ENCODE measurements around the gene CPEB2. TPM values are rescaled to one million over a fixed set of nuclear protein-coding genes. Genes with fewer than 3 reads are reported as not detected.
"Not testable (repeated sequence)": the region's sequence is repeated elsewhere in the genome, so short reads cannot be mapped to it uniquely, and the experiment has no call there.

The CPEB2 gene
- total RNA-seq, 2 experiments from 2014 or later = 14.7 to 15.0 TPM

DNA sequence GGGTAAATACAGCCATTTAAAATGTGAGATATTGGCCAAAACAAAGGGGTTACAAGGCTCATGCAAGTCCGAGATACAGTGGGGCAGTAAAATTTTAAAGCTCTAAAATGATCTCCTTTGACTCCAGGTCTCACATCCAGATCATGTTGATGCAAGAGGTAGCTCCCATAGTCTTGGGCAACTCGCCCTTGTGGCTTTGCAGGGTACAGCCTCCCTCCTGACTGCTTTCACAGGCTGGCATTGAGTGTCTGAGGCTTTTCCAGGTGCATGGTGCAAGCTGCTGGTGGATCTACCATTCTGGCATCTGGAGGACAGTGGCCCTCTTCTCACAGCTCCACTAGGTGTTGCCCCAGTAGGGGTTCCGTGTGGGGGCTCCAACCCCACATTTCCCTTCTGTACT lies 83.5 kb downstream of the CPEB2 start:
- H3K27ac Mint-ChIP-seq; DNase-seq; H3K36me3 Mint-ChIP-seq; H3K27me3 Mint-ChIP-seq; H3K4me1 Mint-ChIP-seq; POLR2A ChIA-PET; ATAC-seq (ENCODE audit: low read depth); H3K9me3 Mint-ChIP-seq; H3K4me3 Mint-ChIP-seq: not testable (repeated sequence)

DNA sequence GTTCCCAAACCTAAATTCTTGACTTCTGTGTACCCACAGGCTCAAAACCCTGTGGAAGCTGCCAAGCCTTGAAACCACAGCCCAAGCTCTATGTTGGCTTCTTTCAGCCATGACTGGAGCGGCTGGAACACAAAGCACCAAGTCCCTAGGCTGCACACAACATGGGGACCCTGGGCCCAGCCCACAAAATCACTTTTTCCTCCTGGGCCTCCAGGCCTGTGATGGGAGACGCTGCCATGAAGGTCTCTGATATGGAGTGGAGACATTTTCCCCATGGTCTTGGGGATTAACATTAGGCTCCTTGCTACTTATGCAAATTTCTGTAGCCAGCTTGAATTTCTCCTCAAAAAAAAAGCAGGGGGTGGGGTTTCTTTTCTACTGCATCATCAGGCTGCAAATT lies 84.0 kb downstream of the CPEB2 start:
- H3K36me3 Mint-ChIP-seq; POLR2A ChIA-PET; H3K27me3 Mint-ChIP-seq; H3K9me3 Mint-ChIP-seq; DNase-seq; H3K4me1 Mint-ChIP-seq; ATAC-seq (ENCODE audit: low read depth); H3K27ac Mint-ChIP-seq; H3K4me3 Mint-ChIP-seq: not testable (repeated sequence)

DNA sequence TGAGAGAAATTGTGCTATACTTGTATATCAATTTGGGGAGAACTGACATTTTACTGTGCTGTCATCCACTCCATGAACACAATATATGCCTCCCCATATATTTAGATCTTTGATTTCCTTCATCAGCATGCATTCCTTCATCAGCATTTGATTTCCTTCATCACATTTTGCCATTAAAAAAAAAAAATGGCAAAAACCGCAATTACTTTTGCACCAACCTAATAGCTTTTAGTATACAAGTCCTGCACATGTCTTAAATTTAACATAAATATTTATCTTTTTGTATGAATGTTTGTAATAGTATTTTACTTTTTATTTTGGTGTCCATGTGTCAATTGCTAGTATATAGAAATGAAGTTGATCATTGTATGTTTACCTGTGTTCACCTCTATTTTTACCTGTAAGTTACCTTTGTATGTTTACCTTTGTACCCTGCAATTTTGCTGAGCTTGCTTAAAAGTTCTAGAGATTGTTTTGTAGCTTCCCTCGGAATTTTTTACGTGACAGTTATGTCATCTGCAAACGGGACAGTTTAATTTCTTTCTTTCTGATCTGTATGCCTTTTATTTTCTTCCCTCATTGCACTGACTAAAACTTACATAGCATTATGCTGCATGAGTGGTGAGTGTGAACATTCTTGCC lies 86.2 kb downstream of the CPEB2 start:
- Mint-ChIP-seq H3K4me3 (no peak overlapping the region), H3K4me1 (no peaks in the 10 kb centered on the region), H3K27ac (no peak overlapping the region), H3K9me3 (no peaks in the 10 kb centered on the region), H3K36me3 (no peaks in the 10 kb centered on the region), H3K27me3 (peaks cover 3% of the 10 kb centered on the region)
- ATAC-seq (ENCODE audit: low read depth) (no peak), DNase-seq (no peak)
- POLR2A ChIA-PET = no interaction called here

DNA sequence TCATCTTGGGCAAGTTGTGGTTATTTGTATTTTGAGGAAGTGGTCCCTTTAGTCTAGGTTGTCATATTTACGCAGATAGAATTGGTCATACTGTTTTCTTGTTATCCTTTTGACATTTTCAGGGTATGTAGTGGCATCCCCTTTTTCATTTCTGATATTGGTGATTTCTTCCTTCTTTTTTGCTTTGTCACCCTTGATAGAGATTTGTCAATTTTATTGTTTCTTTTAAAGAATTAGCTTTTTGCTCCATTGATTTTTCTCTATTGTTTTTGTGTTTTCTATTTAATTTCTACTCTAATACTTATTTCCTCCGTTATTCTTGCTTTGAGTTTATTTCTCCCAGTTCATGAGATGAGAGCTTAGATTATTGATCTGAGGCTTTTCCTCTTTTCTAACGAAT lies 87.7 kb downstream of the CPEB2 start:
- Mint-ChIP-seq H3K4me1 (no peaks in the 10 kb centered on the region), H3K27ac (no peak overlapping the region), H3K9me3 (no peaks in the 10 kb centered on the region), H3K4me3 (no peak overlapping the region), H3K27me3 (peaks cover 3% of the 10 kb centered on the region), H3K36me3 (no peaks in the 10 kb centered on the region)
- POLR2A ChIA-PET = no interaction called here
- ATAC-seq (ENCODE audit: low read depth) = no peak
- no peak for DNase-seq

DNA sequence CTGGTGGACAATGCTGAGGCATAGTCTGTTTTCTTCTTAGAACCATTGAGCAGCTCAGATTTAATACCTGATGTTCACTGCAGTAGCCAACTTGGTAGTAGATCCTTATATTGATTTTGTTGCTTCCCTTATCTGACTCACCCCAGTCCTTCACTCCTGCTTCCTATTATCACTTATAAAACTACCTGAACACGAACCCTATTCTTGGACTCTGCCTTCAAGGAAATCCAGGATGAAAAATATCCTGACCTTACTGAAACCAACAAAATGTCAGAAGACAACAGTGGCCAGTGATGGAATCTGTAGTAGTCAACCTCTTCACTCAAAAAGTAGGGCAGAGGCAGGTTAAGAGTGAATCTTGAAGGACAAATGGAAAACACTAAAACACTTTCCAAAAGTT lies 98.1 kb downstream of the CPEB2 start:
- Mint-ChIP-seq H3K9me3 (peaks cover 3% of the 10 kb centered on the region), H3K27me3 (peaks cover 3% of the 10 kb centered on the region), H3K27ac (no peak overlapping the region), H3K4me3 (no peak overlapping the region), H3K4me1 (no peaks in the 10 kb centered on the region), H3K36me3 (no peaks in the 10 kb centered on the region)
- ATAC-seq (ENCODE audit: low read depth) (no peak), DNase-seq (no peak)
- POLR2A ChIA-PET = no interaction called here

DNA sequence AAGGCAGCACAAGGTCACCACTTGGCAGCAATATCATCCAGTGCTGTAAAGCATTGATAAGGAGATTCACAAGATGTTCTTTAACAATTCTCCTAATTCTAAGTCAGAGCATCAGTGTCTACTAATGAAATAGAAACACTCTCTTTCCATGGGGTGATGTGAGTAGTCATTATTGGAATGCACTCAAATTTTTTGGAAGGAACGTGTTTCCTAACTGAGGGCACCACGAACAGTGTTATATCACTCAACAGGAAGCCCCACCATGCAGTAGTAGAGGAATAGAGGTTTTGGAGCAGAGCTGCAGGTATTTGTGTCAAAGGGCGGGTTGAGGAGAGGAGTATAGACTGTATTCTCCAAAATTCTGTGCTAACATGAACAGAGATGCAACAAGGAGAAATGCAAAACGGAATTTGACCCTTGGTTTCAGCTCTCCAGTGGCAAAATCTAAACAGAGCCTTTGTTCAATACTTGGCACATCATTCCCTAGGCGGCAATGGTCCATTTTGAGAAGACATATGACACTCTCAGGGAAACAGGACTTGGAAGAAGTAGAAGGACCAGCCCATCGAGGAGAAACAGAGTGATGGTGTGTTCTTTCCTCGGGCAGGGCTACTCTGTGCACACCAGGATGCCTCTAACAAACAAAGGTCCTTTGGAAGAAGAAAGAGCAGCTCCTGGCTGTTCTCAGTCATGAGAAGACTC lies 98.9 kb downstream of the CPEB2 start:
- POLR2A ChIA-PET = no interaction called here
- peaks cover 3% of the 10 kb centered on the region for H3K27me3 Mint-ChIP-seq
- DNase-seq (no peak), ATAC-seq (ENCODE audit: low read depth) (no peak)
- peaks cover 3% of the 10 kb centered on the region for H3K9me3 Mint-ChIP-seq
- no peak overlapping the region for H3K4me3 Mint-ChIP-seq
- H3K4me1 Mint-ChIP-seq = no peaks in the 10 kb centered on the region
- H3K27ac Mint-ChIP-seq = no peak overlapping the region
- H3K36me3 Mint-ChIP-seq = no peaks in the 10 kb centered on the region

DNA sequence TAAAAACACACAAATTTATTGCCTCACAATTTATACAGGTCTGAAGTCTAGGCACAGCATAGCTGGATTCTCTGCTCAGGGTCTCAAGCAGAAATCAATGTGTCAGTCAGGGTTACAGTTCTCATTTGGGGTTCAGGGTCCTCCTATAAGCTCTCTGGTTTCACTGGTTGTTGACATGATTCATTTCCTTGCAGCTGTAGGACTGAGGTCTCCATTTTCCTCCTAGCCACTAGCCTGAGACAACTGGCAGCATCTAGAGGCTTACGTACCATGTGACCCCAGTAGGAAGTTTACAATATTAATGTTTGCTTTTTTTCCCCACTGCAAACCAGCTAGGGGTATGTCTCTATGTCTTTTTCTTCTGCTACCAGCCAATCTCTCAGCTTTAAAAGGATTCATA lies 102.5 kb downstream of the CPEB2 start:
- peaks cover 3% of the 10 kb centered on the region for H3K9me3 Mint-ChIP-seq
- DNase-seq (no peak), ATAC-seq (ENCODE audit: low read depth) (no peak)
- no peaks in the 10 kb centered on the region for H3K4me1 Mint-ChIP-seq
- POLR2A ChIA-PET = no interaction called here
- no peak overlapping the region for H3K4me3 Mint-ChIP-seq
- H3K27ac Mint-ChIP-seq = no peak overlapping the region
- peaks cover 3% of the 10 kb centered on the region for H3K27me3 Mint-ChIP-seq
- no peaks in the 10 kb centered on the region for H3K36me3 Mint-ChIP-seq

DNA sequence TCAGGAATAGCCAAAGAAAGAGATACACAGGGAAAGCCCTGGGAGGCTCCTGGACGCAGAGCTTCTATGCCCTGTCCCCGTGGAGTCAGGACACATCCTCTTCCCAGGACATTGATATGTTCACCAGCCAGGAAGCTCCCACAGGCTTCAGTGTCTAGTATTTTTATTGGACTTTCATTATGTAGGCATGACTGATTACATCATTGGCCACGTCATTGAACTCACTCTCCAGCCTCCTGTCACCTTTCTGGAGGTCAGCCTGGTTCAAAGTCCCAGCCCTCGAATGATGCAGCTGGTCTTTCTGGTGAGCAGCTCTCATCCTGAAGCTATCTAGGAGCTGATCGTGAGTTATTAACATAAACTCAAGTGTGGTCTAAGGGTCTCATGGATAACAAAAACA lies 104.1 kb downstream of the CPEB2 start:
- POLR2A ChIA-PET = no interaction called here
- DNase-seq (no peak), ATAC-seq (ENCODE audit: low read depth) (no peak)
- H3K27me3 Mint-ChIP-seq = no peaks in the 10 kb centered on the region
- no peak overlapping the region for H3K27ac Mint-ChIP-seq
- no peaks in the 10 kb centered on the region for H3K4me1 Mint-ChIP-seq
- H3K36me3 Mint-ChIP-seq = no peaks in the 10 kb centered on the region
- H3K4me3 Mint-ChIP-seq = no peak overlapping the region
- H3K9me3 Mint-ChIP-seq = peaks cover 2% of the 10 kb centered on the region

DNA sequence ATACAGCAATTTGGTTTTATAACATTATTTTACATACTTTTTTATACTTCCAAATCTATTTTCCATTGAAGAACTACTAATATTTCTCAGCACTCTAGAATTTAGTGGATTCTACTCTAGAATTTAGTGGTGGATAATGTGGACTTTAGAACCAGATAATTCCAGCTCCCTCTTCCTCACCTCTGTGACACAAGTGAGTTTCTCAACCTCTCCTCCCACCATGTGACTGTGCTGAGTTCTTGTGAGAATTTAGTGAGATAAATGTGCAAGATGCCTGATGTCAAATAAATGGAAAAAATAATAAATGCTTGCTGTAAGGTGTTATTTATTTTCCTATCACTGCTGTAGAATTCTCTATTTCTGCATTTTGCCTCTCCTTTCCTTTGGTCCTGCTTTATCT lies 107.3 kb downstream of the CPEB2 start:
- DNase-seq (no peak), ATAC-seq (ENCODE audit: low read depth) (no peak)
- Mint-ChIP-seq H3K36me3 (no peaks in the 10 kb centered on the region), H3K4me3 (no peak overlapping the region), H3K27me3 (no peaks in the 10 kb centered on the region), H3K4me1 (no peaks in the 10 kb centered on the region), H3K9me3 (no peaks in the 10 kb centered on the region), H3K27ac (no peak overlapping the region)
- POLR2A ChIA-PET = no interaction called here

DNA sequence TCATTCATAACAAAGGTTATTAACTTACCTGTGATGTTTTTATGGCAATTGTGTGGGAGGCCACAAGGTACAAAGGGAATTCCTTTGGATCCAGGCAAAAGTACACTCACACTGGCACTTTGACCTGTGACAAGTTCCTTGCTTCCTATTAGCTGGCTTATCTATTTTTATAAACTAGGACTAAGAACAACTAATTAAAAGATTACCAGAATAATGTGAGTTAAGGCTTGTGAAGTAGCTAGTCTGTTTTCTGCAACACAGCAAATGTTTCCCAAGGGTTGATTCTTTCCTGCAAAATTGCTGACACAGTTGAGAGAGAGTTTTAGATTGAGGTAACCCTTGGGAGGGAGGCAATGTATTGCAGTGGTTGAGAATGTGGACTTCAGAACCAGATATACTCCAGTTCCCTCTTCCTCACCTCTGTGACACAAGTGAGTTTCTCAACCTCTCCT lies 107.9 kb downstream of the CPEB2 start:
- H3K36me3 Mint-ChIP-seq = no peaks in the 10 kb centered on the region
- H3K4me3 Mint-ChIP-seq = no peak overlapping the region

DNA sequence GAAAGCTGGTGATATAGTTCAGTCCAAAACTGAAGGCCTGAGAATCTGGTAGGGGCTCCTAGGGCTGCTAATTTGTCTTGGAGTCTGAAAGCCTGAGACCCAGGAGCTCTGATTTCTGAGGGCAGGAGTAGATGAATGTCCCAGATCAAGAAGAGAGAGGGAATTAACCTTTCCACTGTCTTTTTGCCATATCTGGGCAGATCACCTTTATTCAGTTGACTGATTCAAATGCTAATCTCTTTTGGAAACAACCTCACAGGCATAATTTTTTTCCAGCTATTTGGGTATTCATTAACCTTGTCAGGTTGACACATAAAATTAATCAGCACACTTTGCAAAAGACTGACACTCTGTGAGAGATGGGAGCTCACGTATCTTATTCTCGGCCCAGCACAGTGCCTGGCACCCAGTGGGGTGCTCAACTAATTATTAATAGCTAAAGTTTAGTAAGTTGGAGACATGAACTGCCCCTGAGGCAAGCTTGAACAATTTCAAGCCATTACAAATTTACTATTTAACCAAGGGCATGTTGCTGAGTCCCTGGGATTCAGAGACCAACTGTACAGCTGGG lies 114.3 kb downstream of the CPEB2 start:
- Mint-ChIP-seq H3K4me1 (no peaks in the 10 kb centered on the region), H3K9me3 (peaks cover 10% of the 10 kb centered on the region), H3K4me3 (no peak overlapping the region), H3K27ac (no peak overlapping the region), H3K36me3 (no peaks in the 10 kb centered on the region), H3K27me3 (peaks cover 3% of the 10 kb centered on the region)
- no peak for ATAC-seq (ENCODE audit: low read depth)
- no peak for DNase-seq
- POLR2A ChIA-PET = no interaction called here

More for the DNA sequence above, 107.9 kb downstream of the CPEB2 start:
- no peaks in the 10 kb centered on the region for H3K27me3 Mint-ChIP-seq
- no peak for ATAC-seq (ENCODE audit: low read depth)
- H3K27ac Mint-ChIP-seq = no peak overlapping the region
- H3K4me1 Mint-ChIP-seq = no peaks in the 10 kb centered on the region
- H3K9me3 Mint-ChIP-seq = no peaks in the 10 kb centered on the region
- POLR2A ChIA-PET = no interaction called here
- no peak for DNase-seq

DNA sequence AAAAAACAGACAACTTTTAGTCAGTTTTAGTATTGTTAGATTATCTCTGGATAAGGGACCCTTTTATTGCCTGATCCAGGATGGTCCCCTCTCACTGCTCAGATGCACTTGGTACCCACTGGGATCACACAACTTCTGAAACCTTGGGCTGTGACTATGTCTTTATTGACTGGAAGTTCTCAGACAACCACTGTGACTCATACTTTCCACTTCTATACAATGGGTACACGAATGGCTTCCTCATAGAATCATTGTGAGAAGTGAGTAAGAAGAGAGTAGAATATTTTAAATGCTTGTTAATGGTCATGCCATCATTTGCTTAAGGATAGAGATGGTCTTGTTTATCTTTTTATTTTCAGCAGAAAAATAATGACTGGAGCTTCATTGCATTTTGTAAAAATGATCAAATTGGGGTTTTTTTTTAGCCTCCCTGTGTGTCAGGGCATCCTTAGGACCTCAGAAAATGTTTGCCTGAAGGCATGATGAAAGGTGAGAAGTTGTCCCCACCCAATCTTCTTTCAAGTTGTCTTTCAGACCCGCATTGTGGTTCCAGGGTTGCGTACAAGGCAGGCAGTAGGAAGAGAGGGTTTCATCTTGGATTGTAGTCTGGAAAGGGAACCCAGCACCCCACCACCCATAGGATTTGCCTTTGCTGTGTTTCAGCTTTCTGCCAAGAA lies 115.1 kb downstream of the CPEB2 start:
- H3K36me3 Mint-ChIP-seq = no peaks in the 10 kb centered on the region

DNA sequence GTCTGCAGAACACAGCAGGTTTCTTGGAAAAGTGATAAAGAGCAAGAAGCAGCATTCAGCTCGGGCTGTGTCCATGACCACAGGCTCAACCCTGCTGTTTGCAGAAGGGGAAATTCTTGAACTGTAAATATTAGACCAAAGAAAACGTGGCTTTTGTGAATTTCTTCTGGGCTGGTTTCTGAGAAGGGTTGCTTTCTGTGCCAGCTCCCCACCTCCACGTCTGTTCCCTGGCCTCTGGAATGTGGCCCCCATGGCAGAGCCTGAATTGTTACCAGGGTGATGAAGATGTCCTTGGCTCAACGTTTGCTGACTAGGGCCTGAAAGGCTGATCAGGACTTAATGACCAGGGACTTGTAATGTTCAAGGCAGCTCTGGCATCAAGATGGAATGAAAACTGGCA lies 116.0 kb downstream of the CPEB2 start:
- Mint-ChIP-seq H3K9me3 (peaks cover 11% of the 10 kb centered on the region), H3K27me3 (peaks cover 3% of the 10 kb centered on the region), H3K4me1 (no peaks in the 10 kb centered on the region), H3K4me3 (no peak overlapping the region), H3K36me3 (no peaks in the 10 kb centered on the region), H3K27ac (no peak overlapping the region)
- DNase-seq (no peak), ATAC-seq (ENCODE audit: low read depth) (no peak)
- POLR2A ChIA-PET = no interaction called here

More for the DNA sequence above, 115.1 kb downstream of the CPEB2 start:
- Mint-ChIP-seq H3K9me3 (peaks cover 10% of the 10 kb centered on the region), H3K4me3 (no peak overlapping the region), H3K27ac (no peak overlapping the region), H3K27me3 (peaks cover 3% of the 10 kb centered on the region), H3K4me1 (no peaks in the 10 kb centered on the region)
- ATAC-seq (ENCODE audit: low read depth) (no peak), DNase-seq (no peak)
- POLR2A ChIA-PET = no interaction called here

All from activated naive CD8-positive, alpha-beta T cell treated with anti-CD3 and anti-CD28 coated beads, Interleukin-2, amount 10 ng/mL, durations not matched to agents 7 days and 5 days (primary cell).